Measurements from ENCODE around the gene RPA3.

The RPA3 gene

GRCh38 chr7:7718492-7718891, at the start of gene RPA3:
TSS of gene RPA3 (minus strand) at chr7:7718607. CDS start at chr7:7640418, 78,189 bp downstream.
- H3K4me3 ChIP-seq (ENCODE audit: low read length), result no peak within 1 kb of the TSS
- no peak for TF ChIP-seq ZNF274 (IDR thresholded peaks at IDR 0.05; ENCODE audit: low read depth, low read length)

- no peak overlapping the region for H3K4me3 ChIP-seq (ENCODE audit: low read length)
- no peak for TF ChIP-seq ZNF274 (IDR thresholded peaks at IDR 0.05; ENCODE audit: low read depth, low read length)
These were observed 48.3 kb upstream of the RPA3 start for GRCh38 chr7:7766671-7767070.

- H3K4me3 ChIP-seq (ENCODE audit: low read length), result no peak overlapping the region
- no peak for TF ChIP-seq ZNF274 (IDR thresholded peaks at IDR 0.05; ENCODE audit: low read depth, low read length)
These were observed 47.0 kb upstream of the RPA3 start for GRCh38 chr7:7765422-7765821.

GRCh38 chr7:7764520-7765396, 46.4 kb upstream of the RPA3 start:
- no peak for TF ChIP-seq ZNF274 (IDR thresholded peaks at IDR 0.05; ENCODE audit: low read depth, low read length)
- H3K4me3 ChIP-seq (ENCODE audit: low read length), result no peak overlapping the region

- TF ChIP-seq ZNF274 (IDR thresholded peaks at IDR 0.05; ENCODE audit: low read depth, low read length), result no peak
- H3K4me3 ChIP-seq (ENCODE audit: low read length), result peak overlapping the region; percentile 62
These were observed 43.8 kb upstream of the RPA3 start for GRCh38 chr7:7761974-7762779.

- TF ChIP-seq ZNF274 (IDR thresholded peaks at IDR 0.05; ENCODE audit: low read depth, low read length), result no peak
- H3K4me3 ChIP-seq (ENCODE audit: low read length), result peak overlapping the region; percentile 39; the same call in 1 of the 2 replicates
These were observed 43.0 kb upstream of the RPA3 start for GRCh38 chr7:7761340-7761973.

GRCh38 chr7:7757576-7757975, 39.2 kb upstream of the RPA3 start:
- H3K4me3 ChIP-seq (ENCODE audit: low read length), result no peak overlapping the region
- TF ChIP-seq ZNF274 (IDR thresholded peaks at IDR 0.05; ENCODE audit: low read depth, low read length), result no peak

- TF ChIP-seq ZNF274 (IDR thresholded peaks at IDR 0.05; ENCODE audit: low read depth, low read length), result no peak
- H3K4me3 ChIP-seq (ENCODE audit: low read length), result no peak overlapping the region
These were observed 38.2 kb upstream of the RPA3 start for GRCh38 chr7:7756577-7756976.

- no peak for TF ChIP-seq ZNF274 (IDR thresholded peaks at IDR 0.05; ENCODE audit: low read depth, low read length)
- H3K4me3 ChIP-seq (ENCODE audit: low read length), result no peak overlapping the region
These were observed 33.1 kb upstream of the RPA3 start for GRCh38 chr7:7751243-7752092.

GRCh38 chr7:7750571-7751242, 32.3 kb upstream of the RPA3 start:
- no peak for TF ChIP-seq ZNF274 (IDR thresholded peaks at IDR 0.05; ENCODE audit: low read depth, low read length)
- H3K4me3 ChIP-seq (ENCODE audit: low read length), result no peak overlapping the region

GRCh38 chr7:7746458-7746857, 28.1 kb upstream of the RPA3 start:
- no peak overlapping the region for H3K4me3 ChIP-seq (ENCODE audit: low read length)
- TF ChIP-seq ZNF274 (IDR thresholded peaks at IDR 0.05; ENCODE audit: low read depth, low read length), result no peak

GRCh38 chr7:7745966-7746365, 27.6 kb upstream of the RPA3 start:
- no peak for TF ChIP-seq ZNF274 (IDR thresholded peaks at IDR 0.05; ENCODE audit: low read depth, low read length)
- no peak overlapping the region for H3K4me3 ChIP-seq (ENCODE audit: low read length)

- H3K4me3 ChIP-seq (ENCODE audit: low read length), result no peak overlapping the region
- no peak for TF ChIP-seq ZNF274 (IDR thresholded peaks at IDR 0.05; ENCODE audit: low read depth, low read length)
These were observed 26.9 kb upstream of the RPA3 start for GRCh38 chr7:7745258-7745657.

Data from GM08714 (cell line).